Measurements from ENCODE around the gene COLEC11.

The COLEC11 gene

GRCh38 chr2:3652896-3653625, 58.1 kb downstream of the COLEC11 start:
- no peak overlapping the region for H3K27ac ChIP-seq
- TF ChIP-seq ZFX (IDR thresholded peaks at IDR 0.05; ENCODE audit: borderline replicate concordance) (no peak), CTCF (IDR thresholded peaks at IDR 0.05) (no peak)

- TF ChIP-seq ZFX (IDR thresholded peaks at IDR 0.05; ENCODE audit: borderline replicate concordance) (no peak), CTCF (IDR thresholded peaks at IDR 0.05) (no peak)
- H3K27ac ChIP-seq = no peak overlapping the region
Observed at GRCh38 chr2:3654011-3654410, 59.1 kb downstream of the COLEC11 start.

GRCh38 chr2:3654531-3655225, 59.8 kb downstream of the COLEC11 start:
- no peak overlapping the region for H3K27ac ChIP-seq
- TF ChIP-seq ZFX (IDR thresholded peaks at IDR 0.05; ENCODE audit: borderline replicate concordance) (no peak), CTCF (IDR thresholded peaks at IDR 0.05) (no peak)

GRCh38 chr2:3655871-3656761, 61.2 kb downstream of the COLEC11 start:
- TF ChIP-seq ZFX (IDR thresholded peaks at IDR 0.05; ENCODE audit: borderline replicate concordance) (no peak), CTCF (IDR thresholded peaks at IDR 0.05) (no peak)
- H3K27ac ChIP-seq = no peak overlapping the region

GRCh38 chr2:3656762-3657721, 62.1 kb downstream of the COLEC11 start:
- H3K27ac ChIP-seq = no peak overlapping the region
- TF ChIP-seq CTCF (IDR thresholded peaks at IDR 0.05) = no peak
- TF ChIP-seq ZFX (IDR thresholded peaks at IDR 0.05; ENCODE audit: borderline replicate concordance) = no peak

GRCh38 chr2:3657881-3658280, 63.0 kb downstream of the COLEC11 start, which contains the start of gene ALLC:
Gene ALLC (plus strand): TSS chr2:3658200. CDS start chr2:3671158, 12,958 bp downstream.
- H3K27ac ChIP-seq = no peak within 1 kb of the TSS
- TF ChIP-seq CTCF (IDR thresholded peaks at IDR 0.05) (no peak), ZFX (IDR thresholded peaks at IDR 0.05; ENCODE audit: borderline replicate concordance) (no peak)
